HepG2 (cell line): ENCODE results near the gene MIS18BP1.

Source experiments
- EP300 ChIP-seq, 3 experiments: sonication (generic) in 1 of 3; formaldehyde crosslinking in 1 of 3; IDR thresholded peaks; 2 replicates each; pipeline versions ENCODE4 v1.5.1 to v1.6.1; 2011 to 2020; ENCODE audit warnings: low read depth in 2 of 3, low read length in 2 of 3, borderline replicate concordance in 1 of 3, improper control_type of control experiment in 1 of 3, mild to moderate bottlenecking in 1 of 3, missing genetic modification reagents in 1 of 3, moderate library complexity in 1 of 3
- MYC ChIP-seq: sonication (generic); formaldehyde crosslinking; IDR thresholded peaks from 2 replicates; pipeline ENCODE4 v1.9.0; 2021; ENCODE audit warnings: missing genetic modification reagents, borderline replicate concordance
- ZNF33A ChIP-seq: sonication (generic); formaldehyde crosslinking; IDR thresholded peaks from 2 replicates; pipeline ENCODE4 v1.5.1; 2020; ENCODE audit warnings: missing genetic modification reagents, mild to moderate bottlenecking, moderate library complexity, borderline replicate concordance
- ZNF501 ChIP-seq: sonication (generic); formaldehyde crosslinking; IDR thresholded peaks from 2 replicates; pipeline ENCODE4 v1.5.1; 2020; ENCODE audit warnings: mild to moderate bottlenecking, moderate library complexity, missing genetic modification reagents
- TF ChIP-seq, protein P1 (sequence below): sonication (generic); formaldehyde crosslinking; IDR thresholded peaks from 2 replicates; pipeline ENCODE4 v1.5.0; 2020; ENCODE audit warnings: mild to moderate bottlenecking, missing genetic modification reagents, moderate library complexity

DNA sequence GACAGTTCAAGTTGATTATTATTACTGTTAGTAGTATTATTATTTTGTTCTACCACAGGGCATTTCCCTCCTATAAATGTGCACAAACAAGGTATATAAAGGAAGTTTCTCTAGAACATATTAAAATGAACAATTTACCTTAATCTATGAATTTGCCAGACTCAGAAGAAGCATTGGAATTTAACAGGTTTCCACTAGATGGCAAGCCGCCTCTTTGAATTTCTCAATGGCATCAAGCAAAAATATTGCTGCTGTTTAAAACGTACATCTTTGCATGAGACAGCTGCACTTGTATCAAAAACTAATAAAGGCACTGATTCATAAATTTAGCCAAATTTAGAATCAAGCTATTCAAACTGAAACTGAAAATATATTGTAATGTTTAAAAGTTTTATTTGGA lies 34.6 kb upstream of the MIS18BP1 start:
- TF ChIP-seq ZNF501 (CRISPR knock-in tag), result no peak
- TF ChIP-seq, protein P1, sequence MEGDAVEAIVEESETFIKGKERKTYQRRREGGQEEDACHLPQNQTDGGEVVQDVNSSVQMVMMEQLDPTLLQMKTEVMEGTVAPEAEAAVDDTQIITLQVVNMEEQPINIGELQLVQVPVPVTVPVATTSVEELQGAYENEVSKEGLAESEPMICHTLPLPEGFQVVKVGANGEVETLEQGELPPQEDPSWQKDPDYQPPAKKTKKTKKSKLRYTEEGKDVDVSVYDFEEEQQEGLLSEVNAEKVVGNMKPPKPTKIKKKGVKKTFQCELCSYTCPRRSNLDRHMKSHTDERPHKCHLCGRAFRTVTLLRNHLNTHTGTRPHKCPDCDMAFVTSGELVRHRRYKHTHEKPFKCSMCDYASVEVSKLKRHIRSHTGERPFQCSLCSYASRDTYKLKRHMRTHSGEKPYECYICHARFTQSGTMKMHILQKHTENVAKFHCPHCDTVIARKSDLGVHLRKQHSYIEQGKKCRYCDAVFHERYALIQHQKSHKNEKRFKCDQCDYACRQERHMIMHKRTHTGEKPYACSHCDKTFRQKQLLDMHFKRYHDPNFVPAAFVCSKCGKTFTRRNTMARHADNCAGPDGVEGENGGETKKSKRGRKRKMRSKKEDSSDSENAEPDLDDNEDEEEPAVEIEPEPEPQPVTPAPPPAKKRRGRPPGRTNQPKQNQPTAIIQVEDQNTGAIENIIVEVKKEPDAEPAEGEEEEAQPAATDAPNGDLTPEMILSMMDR, result no peak
- no peak for TF ChIP-seq EP300 (IDR thresholded peaks at IDR 0.05; ENCODE audit: low read depth in 2 of 2, low read length in 2 of 2)
- TF ChIP-seq EP300 (CRISPR knock-in tag; IDR thresholded peaks at IDR 0.05; ENCODE audit: borderline replicate concordance), result no peak
- TF ChIP-seq MYC, result no peak
- TF ChIP-seq ZNF33A (CRISPR knock-in tag), result no peak
